OCI-LY1 (cell line): ENCODE results near the gene CTIF.

Source experiments
- H2AFZ ChIP-seq: fragments of 200-600 bp; sonication (generic), shearing (Covaris generic); 2 replicates; pipeline ENCODE4 v1.6.0; 2014; ENCODE audit warnings: antibody characterized with exemption, mild to moderate bottlenecking, low read length
- H3F3A ChIP-seq: fragments of 200-600 bp; sonication (generic), shearing (Covaris generic); 2 replicates; pipeline ENCODE4 v1.6.0; 2014; ENCODE audit warnings: mild to moderate bottlenecking, antibody characterized with exemption, low read length, moderate library complexity; ENCODE audit not compliant: insufficient read depth
- H3K27ac ChIP-seq: fragments of 200-600 bp; sonication (generic); 2 replicates; pipeline ENCODE4 v1.5.1; 2014; ENCODE audit warnings: low read length, mixed run types, mild to moderate bottlenecking, low read depth; ENCODE audit not compliant: poor library complexity, severe bottlenecking
- H3K27me3 ChIP-seq: fragments of 200-600 bp; sonication (generic); 2 replicates; pipeline ENCODE4 v1.6.0; 2014; ENCODE audit warnings: antibody characterized with exemption, mild to moderate bottlenecking, low read length, moderate library complexity; ENCODE audit not compliant: insufficient read depth
- H3K36me3 ChIP-seq: fragments of 200-600 bp; sonication (generic); 2 replicates; pipeline ENCODE4 v1.6.1; 2014; ENCODE audit warnings: mild to moderate bottlenecking, antibody characterized with exemption, low read length, moderate library complexity, mixed read lengths; ENCODE audit not compliant: insufficient read depth
- H3K4me1 ChIP-seq: fragments of 200-600 bp; sonication (generic); 2 replicates; pipeline ENCODE4 v1.5.1; 2014; ENCODE audit warnings: mild to moderate bottlenecking, low read length, moderate library complexity; ENCODE audit not compliant: insufficient read depth, severe bottlenecking
- H3K4me2 ChIP-seq: fragments of 200-600 bp; sonication (generic), shearing (Covaris generic); 2 replicates; pipeline ENCODE4 v1.6.1; 2014; ENCODE audit warnings: low read length
- H3K4me3 ChIP-seq: fragments of 200-600 bp; sonication (generic); 2 replicates; pipeline ENCODE4 v1.5.1; 2014; ENCODE audit warnings: low read length, low read depth, mild to moderate bottlenecking, mixed read lengths; ENCODE audit not compliant: poor library complexity, severe bottlenecking
- H3K79me2 ChIP-seq: fragments of 200-600 bp; shearing (Covaris generic); 2 replicates; pipeline ENCODE4 v1.6.1; 2016; ENCODE audit warnings: mixed run types, low read length, mixed read lengths; ENCODE audit not compliant: insufficient read depth
- H3K9ac ChIP-seq: fragments of 200-600 bp; sonication (generic), shearing (Covaris generic); 2 replicates; pipeline ENCODE4 v1.6.1; 2014; ENCODE audit warnings: mild to moderate bottlenecking, low read length, mixed read lengths
- H3K9me2 ChIP-seq: fragments of 200-600 bp; sonication (generic), shearing (Covaris generic); 2 replicates; pipeline ENCODE4 v1.6.1; 2014; ENCODE audit warnings: low read depth, mild to moderate bottlenecking, low read length, mixed read lengths
- H3K9me3 ChIP-seq: fragments of 200-600 bp; shearing (Covaris generic); 2 replicates; pipeline ENCODE4 v1.6.1; 2014; ENCODE audit warnings: low read length, mixed read lengths
- H4K20me1 ChIP-seq: fragments of 200-600 bp; sonication (generic), shearing (Covaris generic); 2 replicates; pipeline ENCODE4 v1.6.0; 2016; ENCODE audit warnings: mild to moderate bottlenecking, low read length; ENCODE audit not compliant: insufficient read depth
- CTCF ChIP-seq: fragments of 200-600 bp; sonication (generic), shearing (Covaris generic); IDR thresholded peaks from 2 replicates; pipeline ENCODE4 v1.5.1; 2017; ENCODE audit warnings: mild to moderate bottlenecking, antibody characterized with exemption, low read length, moderate library complexity, mixed read lengths
- EZH2 ChIP-seq: fragments of 200-600 bp; sonication (generic), shearing (Covaris generic); IDR thresholded peaks from 2 replicates; pipeline ENCODE4 v1.8.0; 2017; ENCODE audit warnings: borderline replicate concordance, mixed run types, mild to moderate bottlenecking, antibody characterized with exemption, low read length, moderate library complexity, mixed read lengths

Gene CTIF

GRCh38 chr18:48842259-48843061 lies 303.6 kb downstream of the CTIF start:
- Histone ChIP-seq H3K9me2 (no peaks in the 10 kb centered on the region), H3K27me3 (no peaks in the 10 kb centered on the region), H3K4me1 (peaks cover 7% of the 10 kb centered on the region), H3K9me3 (no peaks in the 10 kb centered on the region), H3K79me2 (no peaks in the 10 kb centered on the region), H3K4me2 (no peak overlapping the region; the same call in 1 of the 2 replicates), H3K27ac (no peak overlapping the region), H2AFZ (no peak overlapping the region), H3K36me3 (no peaks in the 10 kb centered on the region), H3K4me3 (no peak overlapping the region), H4K20me1 (no peaks in the 10 kb centered on the region), H3F3A (no peaks in the 10 kb centered on the region), H3K9ac (no peak overlapping the region)
- TF ChIP-seq EZH2, result no peak
- no peak for TF ChIP-seq CTCF

- Histone ChIP-seq H3K9me2 (no peaks in the 10 kb centered on the region), H3K4me1 (peaks cover 7% of the 10 kb centered on the region), H3K4me3 (no peak overlapping the region), H3K27ac (no peak overlapping the region), H3K27me3 (no peaks in the 10 kb centered on the region; the same call in 1 of the 2 replicates), H3K9me3 (no peaks in the 10 kb centered on the region), H2AFZ (no peak overlapping the region), H4K20me1 (no peaks in the 10 kb centered on the region), H3F3A (no peaks in the 10 kb centered on the region), H3K36me3 (no peaks in the 10 kb centered on the region), H3K9ac (no peak overlapping the region), H3K4me2 (no peak overlapping the region), H3K79me2 (no peaks in the 10 kb centered on the region)
- no peak for TF ChIP-seq CTCF
- TF ChIP-seq EZH2, result no peak
These were observed 304.3 kb downstream of the CTIF start for GRCh38 chr18:48843162-48843561.

GRCh38 chr18:48843596-48843995 lies 304.8 kb downstream of the CTIF start:
- Histone ChIP-seq H2AFZ (no peak overlapping the region), H3F3A (no peaks in the 10 kb centered on the region), H3K9me2 (no peaks in the 10 kb centered on the region), H3K79me2 (no peaks in the 10 kb centered on the region), H3K4me2 (no peak overlapping the region), H3K27ac (no peak overlapping the region), H3K9me3 (no peaks in the 10 kb centered on the region), H3K4me3 (no peak overlapping the region), H3K27me3 (no peaks in the 10 kb centered on the region; the same call in 1 of the 2 replicates), H3K9ac (no peak overlapping the region), H3K36me3 (no peaks in the 10 kb centered on the region), H3K4me1 (peaks cover 7% of the 10 kb centered on the region), H4K20me1 (no peaks in the 10 kb centered on the region)
- TF ChIP-seq CTCF, result no peak
- TF ChIP-seq EZH2, result no peak
